Activated T-cell treated with anti-CD3 and anti-CD28 coated beads, Interleukin-2, amount 50 U/mL, for 48 hours (primary cell): ENCODE data around the gene PAQR5.
"Not testable (repeated sequence)": the region's sequence is repeated elsewhere in the genome, so short reads cannot be mapped to it uniquely, and the experiment has no call there.

Experiments
- DNase-seq, 2 experiments: peaks; one replicate each; pipeline ENCODE4 v3.0.0-alpha.2; 2020

The PAQR5 gene

DNA sequence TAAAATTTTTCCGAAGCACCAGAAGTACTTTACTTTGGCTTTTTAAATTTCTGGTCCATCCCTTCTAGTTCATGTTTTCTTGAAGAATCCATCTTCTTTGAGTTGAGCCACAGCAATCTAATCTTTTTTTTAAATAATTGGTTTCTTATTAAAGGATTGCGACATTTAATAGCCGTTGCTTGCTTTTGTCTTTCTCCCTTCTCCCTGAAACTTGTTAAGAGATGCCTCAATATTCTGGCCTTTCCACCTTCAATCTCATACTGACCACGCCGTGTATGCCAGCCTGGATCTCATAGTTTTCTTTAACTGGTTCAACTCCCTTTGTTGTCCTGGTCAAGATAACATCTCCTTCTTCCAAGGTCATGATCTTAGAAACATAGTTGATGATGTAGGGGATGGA is 135.5 kb downstream of the PAQR5 start:
- no peak for DNase-seq

- no peak for DNase-seq
Measured at GRCh38 chr15:69434679-69435078, 136.0 kb downstream of the PAQR5 start.

GRCh38 chr15:69435985-69436384 is 137.3 kb downstream of the PAQR5 start:
- no peak for DNase-seq

DNA sequence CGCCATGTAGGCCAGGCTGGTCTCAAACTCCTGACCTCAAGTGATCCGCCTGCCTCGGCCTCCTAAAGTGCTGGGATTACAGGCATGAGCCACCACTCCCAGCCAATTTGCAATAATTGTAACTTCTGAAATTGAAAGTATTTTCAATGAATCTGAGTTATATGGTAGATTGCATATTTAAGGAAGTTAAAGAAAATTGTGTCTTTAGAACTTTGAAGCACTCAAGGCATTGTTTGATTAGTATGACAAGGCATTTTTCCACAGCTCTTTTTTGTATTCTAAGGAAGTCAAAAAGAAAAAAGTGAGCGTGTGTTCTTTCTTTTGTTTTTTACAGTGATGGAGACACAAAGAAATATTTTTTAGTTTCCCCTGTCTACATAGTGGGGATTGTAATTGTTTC is 138.2 kb downstream of the PAQR5 start:
- no peak for DNase-seq

DNA sequence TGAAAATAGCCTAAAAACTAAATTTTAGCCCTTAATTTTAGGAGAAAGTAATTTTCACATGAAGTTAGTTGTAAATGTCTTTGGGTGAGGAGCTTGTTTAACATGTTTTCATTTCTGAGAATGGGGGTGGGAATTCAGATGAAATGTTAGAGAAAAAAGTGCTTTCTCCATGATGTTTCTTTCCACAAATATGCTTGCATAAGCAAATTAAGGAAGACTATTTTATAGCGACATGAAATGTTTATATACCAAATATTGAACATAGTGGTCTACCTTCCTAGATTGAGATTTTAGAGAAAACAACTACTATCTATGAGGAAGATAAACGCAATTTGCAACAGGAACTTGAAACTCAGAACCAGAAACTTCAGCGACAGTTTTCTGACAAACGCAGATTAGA is 140.9 kb downstream of the PAQR5 start:
- no peak for DNase-seq

GRCh38 chr15:69443032-69443611 is 144.4 kb downstream of the PAQR5 start:
- no peak for DNase-seq

DNA sequence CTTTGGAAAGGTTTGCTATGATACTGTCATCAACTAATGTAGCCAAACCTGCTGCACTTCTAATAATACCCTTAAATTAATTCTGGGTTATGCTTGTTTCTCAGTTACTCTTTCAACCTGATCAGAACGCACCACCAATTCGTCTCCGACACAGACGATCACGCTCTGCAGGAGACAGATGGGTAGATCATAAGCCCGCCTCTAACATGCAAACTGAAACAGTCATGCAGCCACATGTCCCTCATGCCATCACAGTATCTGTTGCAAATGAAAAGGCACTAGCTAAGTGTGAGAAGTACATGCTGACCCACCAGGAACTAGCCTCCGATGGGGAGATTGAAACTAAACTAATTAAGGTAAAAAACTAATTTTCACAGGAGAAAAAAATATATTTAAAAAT is 146.0 kb downstream of the PAQR5 start:
- DNase-seq: no peak

GRCh38 chr15:69446953-69447352 is 148.2 kb downstream of the PAQR5 start:
- no peak for DNase-seq

DNA sequence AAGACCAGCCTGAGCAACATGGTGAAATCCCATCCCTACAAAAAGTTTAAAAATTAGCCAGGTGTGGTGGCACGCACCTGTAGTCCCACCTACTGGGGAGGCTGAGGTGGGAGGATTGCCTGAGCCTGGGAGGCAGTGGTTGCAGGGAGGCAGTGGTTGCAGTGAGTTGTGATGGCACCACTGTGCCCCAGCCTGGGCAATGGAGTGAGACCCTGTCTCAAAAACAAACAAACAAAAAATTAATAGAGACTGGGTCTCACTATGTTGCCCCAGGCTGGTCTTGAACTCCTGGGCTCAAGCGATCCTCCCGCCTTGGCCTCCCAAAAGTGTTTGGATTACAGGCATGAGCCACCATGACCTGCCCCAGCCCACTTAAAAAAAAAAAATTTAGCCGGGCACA is 151.5 kb downstream of the PAQR5 start:
- not testable (repeated sequence) for DNase-seq

DNA sequence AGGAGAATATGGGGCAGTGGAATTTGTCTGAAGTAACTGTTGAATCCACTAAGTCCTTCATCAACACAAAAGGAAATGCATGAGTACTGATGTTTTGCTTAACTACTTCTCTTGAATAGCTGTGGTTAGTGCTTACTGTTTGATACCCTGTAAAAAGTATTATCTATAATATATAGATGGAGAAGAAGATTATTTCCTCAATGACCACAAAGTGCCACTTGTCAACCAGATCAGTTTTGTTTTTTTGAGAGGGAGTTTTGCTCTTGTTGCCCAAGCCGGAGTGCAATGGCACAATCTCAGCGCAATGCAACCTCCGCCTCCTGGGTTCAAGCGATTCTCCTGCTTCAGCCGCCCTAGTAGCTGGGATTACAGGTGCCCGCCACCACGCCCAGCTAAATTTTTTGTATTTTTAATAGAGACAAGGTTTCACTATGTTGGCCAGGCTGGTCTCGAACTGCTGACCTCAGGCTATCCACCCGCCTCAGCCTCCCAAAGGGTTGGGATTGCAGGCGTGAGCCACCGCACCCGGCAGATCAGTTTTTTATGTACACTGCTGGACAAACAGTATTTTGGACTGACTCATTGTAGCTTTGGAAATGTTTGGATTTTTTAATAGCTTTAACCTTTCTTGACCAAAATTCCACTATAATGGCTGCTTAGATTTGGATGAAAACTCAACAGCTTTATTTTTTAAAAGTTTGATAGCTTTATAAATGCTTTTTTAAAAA is 152.4 kb downstream of the PAQR5 start:
- no peak for DNase-seq

DNA sequence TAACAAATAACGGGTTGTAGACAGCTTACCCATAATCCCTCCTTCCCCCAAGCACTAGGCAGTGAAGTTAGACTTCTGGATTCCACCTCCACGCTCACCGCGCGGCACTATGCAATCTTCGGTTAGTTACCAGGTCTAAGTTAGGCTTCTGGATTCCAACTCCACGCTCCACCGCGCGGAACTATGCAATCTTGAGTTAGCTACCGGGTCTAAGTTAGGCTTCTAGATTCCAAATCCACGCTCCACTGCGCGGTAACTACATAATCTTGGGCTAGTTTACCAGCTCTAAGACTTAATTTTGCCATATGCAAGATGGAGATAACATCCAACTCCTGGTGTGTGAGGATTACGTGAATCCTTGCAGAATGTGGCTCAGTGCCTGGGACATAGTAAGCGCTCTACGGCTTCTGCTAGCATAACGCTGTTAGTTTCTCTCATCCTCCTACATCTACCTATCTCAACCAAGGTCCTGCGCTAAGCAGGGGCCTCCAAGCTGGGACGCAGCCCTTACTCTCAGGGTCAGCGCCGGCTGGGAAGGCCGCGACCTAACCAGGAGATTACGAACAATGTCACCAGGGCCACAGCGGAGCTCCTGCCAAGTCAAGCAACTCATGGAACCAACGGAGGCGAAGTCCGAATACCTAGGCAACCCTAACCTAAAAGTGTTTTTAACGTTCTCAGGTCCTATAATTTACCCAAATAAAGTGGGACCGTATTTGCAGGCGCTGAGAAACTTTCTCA is 153.4 kb downstream of the PAQR5 start:
- DNase-seq: peak in 1 of 2 experiments; percentile 60

- peak; percentile 96 for DNase-seq
Measured at GRCh38 chr15:69452692-69453521, 154.2 kb downstream of the PAQR5 start, which contains the start of gene RPLP1. RPLP1 (plus strand) TSS chr15:69452818; CDS start chr15:69452949, 131 bp downstream.

- no peak for DNase-seq
Measured at GRCh38 chr15:69454953-69455352, 156.2 kb downstream of the PAQR5 start.

GRCh38 chr15:69456208-69457166 is 157.8 kb downstream of the PAQR5 start:
- peak in 1 of 2 experiments; percentile 43 for DNase-seq
